Activated naive CD4-positive, alpha-beta T cell treated with anti-CD3 and anti-CD28 coated beads, Interleukin-2, amount 50 U/mL, for 24 hours (primary cell): ENCODE data around the gene CYSLTR2.

Experiments
- H3K27ac Mint-ChIP-seq: one replicate; pipeline ENCODE4 v1.8.0; 2021; ENCODE audit warnings: mild to moderate bottlenecking, mixed read lengths
- H3K27me3 Mint-ChIP-seq: one replicate; pipeline ENCODE4 v1.8.0; 2021; ENCODE audit warnings: mixed read lengths
- H3K36me3 Mint-ChIP-seq: one replicate; pipeline ENCODE4 v1.8.0; 2021; ENCODE audit warnings: mixed read lengths
- H3K4me1 Mint-ChIP-seq: one replicate; pipeline ENCODE4 v1.8.0; 2021; ENCODE audit warnings: mixed read lengths
- H3K4me3 Mint-ChIP-seq: one replicate; pipeline ENCODE4 v1.8.0; 2021; ENCODE audit warnings: mild to moderate bottlenecking, mixed read lengths
- H3K9me3 Mint-ChIP-seq: one replicate; pipeline ENCODE4 v1.8.0; 2021; ENCODE audit warnings: mixed read lengths

The CYSLTR2 gene

GRCh38 chr13:48653472-48653939 lies at the start of gene CYSLTR2:
Gene CYSLTR2 (plus strand): TSS chr13:48653929. CDS start chr13:48706818, 52,889 bp downstream.
- Mint-ChIP-seq H3K36me3 (no peaks in the 10 kb centered on the region), H3K9me3 (no peaks in the 10 kb centered on the region), H3K4me3 (peak within 1 kb of the TSS; percentile 84), H3K27me3 (no peaks in the 10 kb centered on the region), H3K27ac (peak within 1 kb of the TSS; percentile 71), H3K4me1 (peaks cover 61% of the 10 kb centered on the region)

GRCh38 chr13:48615049-48615448 lies 38.7 kb upstream of the CYSLTR2 start:
- Mint-ChIP-seq H3K4me1 (no peaks in the 10 kb centered on the region), H3K9me3 (peaks cover 21% of the 10 kb centered on the region), H3K27me3 (no peaks in the 10 kb centered on the region), H3K4me3 (no peak overlapping the region), H3K27ac (no peak overlapping the region), H3K36me3 (peaks cover 2% of the 10 kb centered on the region)

GRCh38 chr13:48618937-48619336 lies 34.8 kb upstream of the CYSLTR2 start:
- peaks cover 3% of the 10 kb centered on the region for H3K36me3 Mint-ChIP-seq
- no peak overlapping the region for H3K27ac Mint-ChIP-seq
- no peak overlapping the region for H3K4me3 Mint-ChIP-seq
- H3K27me3 Mint-ChIP-seq: no peaks in the 10 kb centered on the region
- H3K4me1 Mint-ChIP-seq: no peaks in the 10 kb centered on the region
- H3K9me3 Mint-ChIP-seq: peaks cover 29% of the 10 kb centered on the region

GRCh38 chr13:48621056-48621455 lies 32.7 kb upstream of the CYSLTR2 start:
- peaks cover 1% of the 10 kb centered on the region for H3K36me3 Mint-ChIP-seq
- H3K27me3 Mint-ChIP-seq: no peaks in the 10 kb centered on the region
- no peak overlapping the region for H3K27ac Mint-ChIP-seq
- no peak overlapping the region for H3K4me3 Mint-ChIP-seq
- H3K4me1 Mint-ChIP-seq: no peaks in the 10 kb centered on the region
- H3K9me3 Mint-ChIP-seq: peaks cover 17% of the 10 kb centered on the region

- H3K27ac Mint-ChIP-seq: no peak overlapping the region
Observed at GRCh38 chr13:48624016-48624415, 29.7 kb upstream of the CYSLTR2 start.

GRCh38 chr13:48624858-48625257 lies 28.9 kb upstream of the CYSLTR2 start:
- H3K9me3 Mint-ChIP-seq: peaks cover 8% of the 10 kb centered on the region
- H3K36me3 Mint-ChIP-seq: peaks cover 1% of the 10 kb centered on the region
- H3K4me3 Mint-ChIP-seq: no peak overlapping the region
- H3K27ac Mint-ChIP-seq: no peak overlapping the region
- no peaks in the 10 kb centered on the region for H3K4me1 Mint-ChIP-seq
- H3K27me3 Mint-ChIP-seq: no peaks in the 10 kb centered on the region

More at GRCh38 chr13:48624016-48624415, 29.7 kb upstream of the CYSLTR2 start:
- H3K4me1 Mint-ChIP-seq: no peaks in the 10 kb centered on the region
- H3K9me3 Mint-ChIP-seq: peaks cover 8% of the 10 kb centered on the region
- H3K36me3 Mint-ChIP-seq: peaks cover 1% of the 10 kb centered on the region
- H3K4me3 Mint-ChIP-seq: no peak overlapping the region
- H3K27me3 Mint-ChIP-seq: no peaks in the 10 kb centered on the region

- Mint-ChIP-seq H3K27me3 (no peaks in the 10 kb centered on the region), H3K4me3 (no peak overlapping the region), H3K9me3 (peaks cover 8% of the 10 kb centered on the region), H3K27ac (no peak overlapping the region), H3K36me3 (peaks cover 1% of the 10 kb centered on the region), H3K4me1 (no peaks in the 10 kb centered on the region)
Observed at GRCh38 chr13:48625413-48626076, 28.2 kb upstream of the CYSLTR2 start.

- Mint-ChIP-seq H3K36me3 (peaks cover 1% of the 10 kb centered on the region), H3K27ac (no peak overlapping the region), H3K4me1 (no peaks in the 10 kb centered on the region), H3K27me3 (no peaks in the 10 kb centered on the region), H3K9me3 (peaks cover 6% of the 10 kb centered on the region), H3K4me3 (no peak overlapping the region)
Observed at GRCh38 chr13:48626077-48626449, 27.7 kb upstream of the CYSLTR2 start.

- Mint-ChIP-seq H3K27me3 (no peaks in the 10 kb centered on the region), H3K27ac (no peak overlapping the region), H3K36me3 (no peaks in the 10 kb centered on the region), H3K4me1 (no peaks in the 10 kb centered on the region), H3K9me3 (no peaks in the 10 kb centered on the region), H3K4me3 (no peak overlapping the region)
Observed at GRCh38 chr13:48626726-48627451, 26.8 kb upstream of the CYSLTR2 start.

GRCh38 chr13:48629277-48629676 lies 24.5 kb upstream of the CYSLTR2 start:
- Mint-ChIP-seq H3K9me3 (no peaks in the 10 kb centered on the region), H3K27me3 (no peaks in the 10 kb centered on the region), H3K27ac (no peak overlapping the region), H3K4me3 (no peak overlapping the region), H3K36me3 (no peaks in the 10 kb centered on the region), H3K4me1 (peaks cover 7% of the 10 kb centered on the region)

- Mint-ChIP-seq H3K27me3 (no peaks in the 10 kb centered on the region), H3K36me3 (no peaks in the 10 kb centered on the region), H3K9me3 (no peaks in the 10 kb centered on the region), H3K4me1 (peaks cover 7% of the 10 kb centered on the region), H3K4me3 (no peak overlapping the region), H3K27ac (no peak overlapping the region)
Observed at GRCh38 chr13:48630291-48630690, 23.4 kb upstream of the CYSLTR2 start.

- Mint-ChIP-seq H3K4me1 (peaks cover 7% of the 10 kb centered on the region), H3K27me3 (no peaks in the 10 kb centered on the region), H3K36me3 (no peaks in the 10 kb centered on the region), H3K27ac (no peak overlapping the region), H3K4me3 (no peak overlapping the region), H3K9me3 (no peaks in the 10 kb centered on the region)
Observed at GRCh38 chr13:48630773-48631172, 23.0 kb upstream of the CYSLTR2 start.

GRCh38 chr13:48631441-48631840 lies 22.3 kb upstream of the CYSLTR2 start:
- peaks cover 7% of the 10 kb centered on the region for H3K4me1 Mint-ChIP-seq
- H3K27ac Mint-ChIP-seq: no peak overlapping the region
- no peaks in the 10 kb centered on the region for H3K9me3 Mint-ChIP-seq
- H3K4me3 Mint-ChIP-seq: no peak overlapping the region
- H3K27me3 Mint-ChIP-seq: no peaks in the 10 kb centered on the region
- peaks cover 3% of the 10 kb centered on the region for H3K36me3 Mint-ChIP-seq

- Mint-ChIP-seq H3K27me3 (no peaks in the 10 kb centered on the region), H3K4me3 (no peak overlapping the region), H3K4me1 (peaks cover 7% of the 10 kb centered on the region), H3K9me3 (peaks cover 5% of the 10 kb centered on the region), H3K27ac (no peak overlapping the region), H3K36me3 (peaks cover 4% of the 10 kb centered on the region)
Observed at GRCh38 chr13:48633700-48634099, 20.0 kb upstream of the CYSLTR2 start.

GRCh38 chr13:48634636-48635035 lies 19.1 kb upstream of the CYSLTR2 start:
- Mint-ChIP-seq H3K27ac (no peak overlapping the region), H3K9me3 (peaks cover 5% of the 10 kb centered on the region)

GRCh38 chr13:48635478-48635877 lies 18.3 kb upstream of the CYSLTR2 start:
- H3K4me3 Mint-ChIP-seq: no peak overlapping the region

More at GRCh38 chr13:48634636-48635035, 19.1 kb upstream of the CYSLTR2 start:
- peaks cover 5% of the 10 kb centered on the region for H3K36me3 Mint-ChIP-seq
- no peaks in the 10 kb centered on the region for H3K27me3 Mint-ChIP-seq
- H3K4me3 Mint-ChIP-seq: no peak overlapping the region
- peaks cover 7% of the 10 kb centered on the region for H3K4me1 Mint-ChIP-seq

More at GRCh38 chr13:48635478-48635877, 18.3 kb upstream of the CYSLTR2 start:
- Mint-ChIP-seq H3K27ac (no peak overlapping the region), H3K9me3 (peaks cover 5% of the 10 kb centered on the region), H3K27me3 (no peaks in the 10 kb centered on the region), H3K4me1 (peaks cover 7% of the 10 kb centered on the region), H3K36me3 (peaks cover 5% of the 10 kb centered on the region)
